Panc1 (cell line): ENCODE data around the gene ZHX3. TPM values are rescaled to one million over a fixed set of nuclear protein-coding genes. Genes with fewer than 3 reads are reported as not detected.

Source experiments
- ATAC-seq: fragments of 200-7000 bp; cut with Tn5 transposase; 2 replicates; pipeline ENCODE4 v1.9.1; 2020; ENCODE audit warnings: mild to moderate bottlenecking, moderate library complexity
- BruUV-seq: library from RNA; stranded (reverse); fragments of 400-500 nt; replicated peaks from 2 replicates; lab custom pipeline; 2021; lab: Mats Ljungman, UMichigan
- CTCF ChIA-PET: fragments of 300-600 bp; sonication (Branson Sonifier 250); formaldehyde crosslinking; loops from one replicate; lab custom pipeline; 2022; ENCODE audit warnings: antibody characterized with exemption; lab: Charles Lee
- POLR2A ChIA-PET: fragments of 300-600 bp; sonication (Branson Sonifier 250); formaldehyde crosslinking; loops from one replicate; lab custom pipeline; 2022; ENCODE audit warnings: antibody characterized with exemption; lab: Charles Lee
- DNase-seq: peaks from one replicate; pipeline ENCODE4 v3.0.0-alpha.2; 2010; ENCODE audit warnings: low read depth, low spot score
- H3K27ac ChIP-seq: 2 replicates; pipeline ENCODE4 v1.5.1; 2011; ENCODE audit warnings: mild to moderate bottlenecking, low read length, inconsistent platforms
- H3K27me3 ChIP-seq: fragments of 200-500 bp; sonication (Bioruptor generic); 2 replicates; pipeline ENCODE4 v1.6.0; 2014; ENCODE audit warnings: low read length, inconsistent platforms; ENCODE audit not compliant: control insufficient read depth, insufficient read depth
- H3K36me3 ChIP-seq: fragments of 200-500 bp; sonication (Bioruptor generic); 2 replicates; pipeline ENCODE4 v1.5.1; 2014; ENCODE audit warnings: inconsistent platforms, mild to moderate bottlenecking, low read length, moderate library complexity; ENCODE audit not compliant: control insufficient read depth, insufficient read depth
- H3K4me1 ChIP-seq: 2 replicates; pipeline ENCODE4 v1.5.1; 2011; ENCODE audit warnings: inconsistent platforms, mild to moderate bottlenecking, low read length, moderate library complexity; ENCODE audit not compliant: control insufficient read depth, insufficient read depth
- H3K4me3 ChIP-seq, 2 experiments: 2 replicates each; pipeline ENCODE4 v1.5.1; 2011 to 2012; ENCODE audit warnings: low read depth in 2 of 2, low read length in 2 of 2, mild to moderate bottlenecking in 2 of 2, inconsistent platforms in 1 of 2, moderate library complexity in 1 of 2
- H3K9me3 ChIP-seq: fragments of 200-500 bp; sonication (Bioruptor generic); 2 replicates; pipeline ENCODE4 v1.5.1; 2014; ENCODE audit warnings: low read depth, mild to moderate bottlenecking, inconsistent platforms, low read length, moderate library complexity; ENCODE audit not compliant: control insufficient read depth, insufficient read depth
- CTCF ChIP-seq: fragments of 450-650 bp; IDR thresholded peaks from 2 replicates; pipeline ENCODE4 v1.5.1; 2017; ENCODE audit warnings: mild to moderate bottlenecking
- POLR2AphosphoS5 ChIP-seq: IDR thresholded peaks from 2 replicates; pipeline ENCODE4 v1.6.1; 2012; ENCODE audit warnings: mild to moderate bottlenecking, low read depth, low read length, moderate library complexity
- SIN3A ChIP-seq: IDR thresholded peaks from 2 replicates; pipeline ENCODE4 v1.6.1; 2012; ENCODE audit warnings: low read depth, mild to moderate bottlenecking, low read length, moderate library complexity, borderline replicate concordance; ENCODE audit not compliant: insufficient read depth
- TCF7L2 ChIP-seq: IDR thresholded peaks from 2 replicates; pipeline ENCODE4 v1.6.1; 2011; ENCODE audit warnings: mild to moderate bottlenecking, low read depth, low read length, inconsistent platforms
- in situ Hi-C: cut with HindIII; loops from 2 replicates; pipeline ENCODE4 v1.10.0; 2016; ENCODE audit warnings: low sequenced_read_pairs, low pct_unique_long_range_greater_than_20kb
- intact Hi-C: fragments of 100-400 bp; cut with micrococcal nuclease; formaldehyde crosslinking; loops from one replicate; pipeline ENCODE4 v1.10.0; 2022; ENCODE audit not compliant: unreplicated experiment
- total RNA-seq: library from RNA; stranded (reverse); gene quantifications from one replicate; pipeline ENCODE4 v1.2.1, GENCODE V29; 2021; ENCODE audit not compliant: unreplicated experiment
- TF ChIP-seq, protein P1 (sequence below), 2 experiments: IDR thresholded peaks; 2 replicates each; pipeline ENCODE4 v1.6.1; 2011 to 2012; ENCODE audit warnings: low read depth in 2 of 2, control low read depth in 1 of 2, low read length in 1 of 2, mild to moderate bottlenecking in 1 of 2, moderate library complexity in 1 of 2; ENCODE audit not compliant: insufficient read depth in 1 of 2

The ZHX3 gene
- total RNA-seq, 1 experiment from 2014 or later: 19.8 TPM

DNA sequence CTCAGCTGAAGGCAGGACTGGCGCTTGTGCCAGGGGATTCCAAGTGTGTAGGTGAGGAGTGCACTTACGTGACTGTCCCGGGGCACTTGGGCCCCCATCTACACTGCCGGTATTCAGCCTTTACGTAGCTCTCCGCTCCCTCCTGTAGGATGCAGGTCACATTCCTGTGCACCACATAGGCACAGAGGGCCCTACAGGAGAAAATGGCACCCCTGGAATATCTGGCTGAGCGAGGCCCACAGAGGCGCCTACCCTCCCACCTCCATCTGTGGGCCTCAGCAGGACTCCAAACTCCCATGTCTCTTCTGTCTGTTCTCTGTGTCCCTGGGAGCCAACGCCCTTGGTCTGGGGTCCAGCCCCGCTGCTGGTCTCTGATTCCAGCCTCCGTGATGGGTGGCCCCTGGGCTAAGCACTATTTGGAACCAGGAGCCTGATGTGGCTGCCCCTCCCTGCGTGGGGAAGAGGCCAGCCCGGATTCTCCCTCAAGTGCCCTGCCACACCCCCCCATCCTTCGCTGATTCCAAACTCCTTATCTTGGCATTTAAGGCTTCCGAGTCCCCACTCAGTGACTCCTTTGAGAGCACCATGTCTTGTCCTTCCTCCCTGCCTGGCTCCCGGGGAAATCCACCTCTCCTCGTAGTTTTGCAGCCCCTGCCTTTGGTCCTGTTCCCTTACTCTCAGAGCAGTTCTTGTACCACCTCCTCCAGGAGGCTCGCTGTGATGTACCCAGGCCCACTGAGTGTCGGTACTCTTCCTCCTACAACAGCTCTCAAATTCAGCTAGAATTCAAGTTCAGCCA is 47.6 kb upstream of the ZHX3 start:
- no peak for ATAC-seq
- in situ Hi-C loops: no loop called here
- H3K27me3 ChIP-seq: no peaks in the 10 kb centered on the region; the same call in 1 of the 2 replicates
- H3K4me1 ChIP-seq: no peaks in the 10 kb centered on the region
- CTCF ChIA-PET: no interaction called here
- DNase-seq: no peak
- TF ChIP-seq SIN3A: no peak
- TF ChIP-seq CTCF: no peak
- TF ChIP-seq, protein P1, sequence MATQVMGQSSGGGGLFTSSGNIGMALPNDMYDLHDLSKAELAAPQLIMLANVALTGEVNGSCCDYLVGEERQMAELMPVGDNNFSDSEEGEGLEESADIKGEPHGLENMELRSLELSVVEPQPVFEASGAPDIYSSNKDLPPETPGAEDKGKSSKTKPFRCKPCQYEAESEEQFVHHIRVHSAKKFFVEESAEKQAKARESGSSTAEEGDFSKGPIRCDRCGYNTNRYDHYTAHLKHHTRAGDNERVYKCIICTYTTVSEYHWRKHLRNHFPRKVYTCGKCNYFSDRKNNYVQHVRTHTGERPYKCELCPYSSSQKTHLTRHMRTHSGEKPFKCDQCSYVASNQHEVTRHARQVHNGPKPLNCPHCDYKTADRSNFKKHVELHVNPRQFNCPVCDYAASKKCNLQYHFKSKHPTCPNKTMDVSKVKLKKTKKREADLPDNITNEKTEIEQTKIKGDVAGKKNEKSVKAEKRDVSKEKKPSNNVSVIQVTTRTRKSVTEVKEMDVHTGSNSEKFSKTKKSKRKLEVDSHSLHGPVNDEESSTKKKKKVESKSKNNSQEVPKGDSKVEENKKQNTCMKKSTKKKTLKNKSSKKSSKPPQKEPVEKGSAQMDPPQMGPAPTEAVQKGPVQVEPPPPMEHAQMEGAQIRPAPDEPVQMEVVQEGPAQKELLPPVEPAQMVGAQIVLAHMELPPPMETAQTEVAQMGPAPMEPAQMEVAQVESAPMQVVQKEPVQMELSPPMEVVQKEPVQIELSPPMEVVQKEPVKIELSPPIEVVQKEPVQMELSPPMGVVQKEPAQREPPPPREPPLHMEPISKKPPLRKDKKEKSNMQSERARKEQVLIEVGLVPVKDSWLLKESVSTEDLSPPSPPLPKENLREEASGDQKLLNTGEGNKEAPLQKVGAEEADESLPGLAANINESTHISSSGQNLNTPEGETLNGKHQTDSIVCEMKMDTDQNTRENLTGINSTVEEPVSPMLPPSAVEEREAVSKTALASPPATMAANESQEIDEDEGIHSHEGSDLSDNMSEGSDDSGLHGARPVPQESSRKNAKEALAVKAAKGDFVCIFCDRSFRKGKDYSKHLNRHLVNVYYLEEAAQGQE (IDR thresholded peaks at IDR 0.05; ENCODE audit: insufficient read depth in 1 of 2, low read depth in 2 of 2, low read length in 1 of 2): no peak
- TF ChIP-seq TCF7L2: no peak
- TF ChIP-seq POLR2AphosphoS5: no peak
- no TSS peak for BruUV-seq
- no peak overlapping the region for H3K27ac ChIP-seq
- no peak overlapping the region for H3K4me3 ChIP-seq
- no peaks in the 10 kb centered on the region for H3K36me3 ChIP-seq
- POLR2A ChIA-PET: no interaction called here
- no peaks in the 10 kb centered on the region for H3K9me3 ChIP-seq
- intact Hi-C loops: no loop called here

- ATAC-seq (0 out of 2 replicates have a peak, but pooled peaks have one; percentile 3), DNase-seq (no peak)
- H3K36me3 ChIP-seq: no peaks in the 10 kb centered on the region
- H3K27me3 ChIP-seq: no peaks in the 10 kb centered on the region; the same call in 1 of the 2 replicates
- POLR2A ChIA-PET: no interaction called here
- intact Hi-C loops (no loop called here), in situ Hi-C loops (no loop called here)
- no peaks in the 10 kb centered on the region for H3K9me3 ChIP-seq
- H3K4me1 ChIP-seq: no peaks in the 10 kb centered on the region
- TF ChIP-seq CTCF: no peak
- TF ChIP-seq SIN3A: no peak
- TF ChIP-seq TCF7L2: no peak
- TF ChIP-seq, protein P1 (IDR thresholded peaks at IDR 0.05; ENCODE audit: insufficient read depth in 1 of 2, low read depth in 2 of 2, low read length in 1 of 2): no peak
- no peak for TF ChIP-seq POLR2AphosphoS5
- no TSS peak for BruUV-seq
- CTCF ChIA-PET: no interaction called here
- no peak overlapping the region for H3K27ac ChIP-seq
- no peak overlapping the region for H3K4me3 ChIP-seq
Observed at GRCh38 chr20:41364236-41364855, 46.8 kb upstream of the ZHX3 start.
